A549 (cell line): ENCODE results near the gene ENHO. TPM values are rescaled to one million over a fixed set of nuclear protein-coding genes. Genes with fewer than 3 reads are reported as not detected.

Experiments
- ATAC-seq, 2 experiments: fragments of 200-7000 bp in 1 of 2; fragments of >200 bp in 1 of 2; cut with Nextera tagmentation in 1 of 2; cut with Tn5 transposase in 1 of 2; 3 replicates each; pipeline versions ENCODE4 v1.8.0 to v1.9.1; 2018 to 2020; ENCODE audit warnings: mild to moderate bottlenecking in 1 of 2, moderate library complexity in 1 of 2
- CTCF ChIA-PET: fragments of 300-600 bp; sonication (Branson Sonifier 250); formaldehyde crosslinking; extraction: SDS; loops from one replicate; lab custom pipeline; 2021; ENCODE audit warnings: antibody characterized with exemption, inconsistent platforms; lab: Yijun Ruan, JAX
- POLR2A ChIA-PET: fragments of 350-600 bp; formaldehyde crosslinking; extraction: SDS; loops from one replicate; lab custom pipeline; 2021; ENCODE audit warnings: antibody characterized with exemption, inconsistent platforms; lab: Yijun Ruan, JAX
- DNase-seq, 2 experiments: peaks; one replicate each; pipeline versions ENCODE4 v3.0.0 to v3.0.0-alpha.2; 2011 to 2016; ENCODE audit warnings: low read depth in 1 of 2, low spot score in 1 of 2
- FAIRE-seq: peaks from 2 replicates; lab custom pipeline; 2011; peaks lifted over from hg19 to GRCh38; lab: Jason Lieb, UNC
- H3K27ac ChIP-seq, 2 experiments: fragments of >200 bp; sonication (Bioruptor Twin); formaldehyde crosslinking; 3 replicates each; pipeline ENCODE4 v1.5.1; 2016 to 2017
- H3K4me1 ChIP-seq: fragments of >200 bp; sonication (Bioruptor Twin); formaldehyde crosslinking; 3 replicates; pipeline ENCODE4 v1.6.1; 2016
- H3K4me2 ChIP-seq: fragments of >200 bp; sonication (Bioruptor Twin); formaldehyde crosslinking; 3 replicates; pipeline ENCODE4 v1.6.1; 2016
- H3K4me3 ChIP-seq: fragments of >200 bp; sonication (Bioruptor Twin); formaldehyde crosslinking; 3 replicates; pipeline ENCODE4 v1.5.1; 2016
- H3K9me3 ChIP-seq: fragments of >200 bp; sonication (Bioruptor Twin); formaldehyde crosslinking; 3 replicates; pipeline ENCODE4 v1.6.1; 2016
- CBX2 ChIP-seq: fragments of 200-600 bp; sonication (generic); IDR thresholded peaks from 2 replicates; pipeline ENCODE4 v1.6.1; 2016; ENCODE audit warnings: low read depth, mild to moderate bottlenecking, borderline replicate concordance
- CBX8 ChIP-seq: fragments of 200-600 bp; sonication (generic); IDR thresholded peaks from 2 replicates; pipeline ENCODE4 v1.6.1; 2016
- EHF ChIP-seq: fragments of 250-450 bp; sonication (Bioruptor Pico); IDR thresholded peaks from 2 replicates; pipeline ENCODE4 v1.5.0; 2020; ENCODE audit warnings: mild to moderate bottlenecking
- EHMT2 ChIP-seq: fragments of 200-600 bp; sonication (generic); IDR thresholded peaks from 2 replicates; pipeline ENCODE4 v1.6.1; 2016; ENCODE audit warnings: antibody characterized with exemption, low read depth, mild to moderate bottlenecking, moderate library complexity
- EP300 ChIP-seq, 2 experiments: fragments of >200 bp; sonication (Bioruptor Twin); formaldehyde crosslinking; IDR thresholded peaks; 2 replicates in 1 of 2; 3 replicates in 1 of 2; pipeline ENCODE4 v1.6.1; 2016 to 2017
- FOSB ChIP-seq: fragments of 250-450 bp; sonication (Bioruptor Pico); IDR thresholded peaks from 2 replicates; pipeline ENCODE4 v1.5.0; 2020; ENCODE audit warnings: mild to moderate bottlenecking, moderate library complexity
- FOSL2 ChIP-seq, 2 experiments: fragments of 450-650 bp in 1 of 2; fragments of >200 bp in 1 of 2; sonication (Bioruptor Twin) in 1 of 2; formaldehyde crosslinking; IDR thresholded peaks; 2 replicates each; pipeline versions ENCODE4 v1.5.0 to v1.6.1; 2016 to 2020; ENCODE audit warnings: mild to moderate bottlenecking in 1 of 2, moderate library complexity in 1 of 2
- FOXS1 ChIP-seq: fragments of 250-450 bp; sonication (Bioruptor Pico); IDR thresholded peaks from 2 replicates; pipeline ENCODE4 v1.5.0; 2020; ENCODE audit warnings: mild to moderate bottlenecking, moderate library complexity
- HDAC2 ChIP-seq: fragments of 200-600 bp; sonication (generic); IDR thresholded peaks from 2 replicates; pipeline ENCODE4 v1.6.1; 2016
- HOXA7 ChIP-seq: fragments of 250-450 bp; sonication (Bioruptor Pico); IDR thresholded peaks from 2 replicates; pipeline ENCODE4 v1.5.0; 2020; ENCODE audit warnings: mild to moderate bottlenecking, moderate library complexity
- HOXB13 ChIP-seq: fragments of 250-450 bp; sonication (Bioruptor Pico); IDR thresholded peaks from 2 replicates; pipeline ENCODE4 v1.5.0; 2020; ENCODE audit warnings: low read depth, mild to moderate bottlenecking, moderate library complexity
- JUN ChIP-seq, 2 experiments: fragments of >200 bp; sonication (Bioruptor Twin); formaldehyde crosslinking; IDR thresholded peaks; 2 replicates in 1 of 2; 3 replicates in 1 of 2; pipeline ENCODE4 v1.6.1; 2016 to 2017
- JUNB ChIP-seq: fragments of >200 bp; sonication (Bioruptor Twin); formaldehyde crosslinking; IDR thresholded peaks from 2 replicates; pipeline ENCODE4 v1.6.1; 2016
- KDM1A ChIP-seq: fragments of 200-600 bp; sonication (generic); IDR thresholded peaks from 2 replicates; pipeline ENCODE4 v1.6.1; 2016; ENCODE audit warnings: low read depth, mild to moderate bottlenecking
- MAZ ChIP-seq: fragments of 150-350 bp; IDR thresholded peaks from 2 replicates; pipeline ENCODE4 v1.6.1; 2014; ENCODE audit warnings: antibody characterized with exemption, low read depth, low read length, borderline replicate concordance
- MYC ChIP-seq: IDR thresholded peaks from 2 replicates; pipeline ENCODE4 v1.6.1; 2012; ENCODE audit warnings: mild to moderate bottlenecking, inconsistent platforms, low read length, improper control_type of control experiment, borderline replicate concordance
- NR3C1 ChIP-seq: fragments of >200 bp; sonication (Bioruptor Twin); formaldehyde crosslinking; IDR thresholded peaks from 3 replicates; pipeline ENCODE4 v1.6.1; 2017
- POLR2AphosphoS2 ChIP-seq: conservative IDR thresholded peaks from 2 replicates; pipeline ENCODE4 v1.6.1; 2012; ENCODE audit warnings: low read length, improper control_type of control experiment, inconsistent platforms
- RARB ChIP-seq: fragments of 250-450 bp; sonication (Bioruptor Pico); IDR thresholded peaks from 2 replicates; pipeline ENCODE4 v1.8.0; 2021; ENCODE audit warnings: mild to moderate bottlenecking, moderate library complexity
- TFCP2L1 ChIP-seq: fragments of 250-450 bp; sonication (Bioruptor Pico); IDR thresholded peaks from 2 replicates; pipeline ENCODE4 v1.5.0; 2021; ENCODE audit warnings: mild to moderate bottlenecking
- ZC3H11A ChIP-seq: fragments of 450-650 bp; IDR thresholded peaks from 2 replicates; pipeline ENCODE4 v1.6.1; 2014; ENCODE audit warnings: antibody characterized with exemption, mild to moderate bottlenecking
- ZNF302 ChIP-seq: fragments of 250-450 bp; sonication (Bioruptor Pico); IDR thresholded peaks from 2 replicates; pipeline ENCODE4 v1.9.0; 2021; ENCODE audit warnings: inconsistent platforms, mild to moderate bottlenecking, moderate library complexity
- WGBS: methylation state at CpG from one replicate; pipeline ENCODE4 v1.1.6; 2017; ENCODE audit errors: missing lambda C conversion rate; 5-methylcytosine and 5-hydroxymethylcytosine counted together
- polyA plus RNA-seq, 4 experiments: library from polyadenylated mRNA; depleted of rRNA in 3 of 4; stranded (reverse); fragments of >200 nt; fragmentation: RNase III in 1 of 4; extraction: RNeasy Plus Mini Kit Qiagen cat#74134 plus additional on column Dnase treatment in 1 of 4; gene quantifications; 2 replicates in 3 of 4; 3 replicates in 1 of 4; pipeline ENCODE4 v1.2.3, GENCODE V29; 2011 to 2017
- TF ChIP-seq, protein P1 (sequence below): fragments of >200 bp; sonication (Bioruptor Twin); formaldehyde crosslinking; IDR thresholded peaks from 3 replicates; pipeline ENCODE4 v1.5.1; 2016
- TF ChIP-seq, protein P2 (sequence below): fragments of 150-350 bp; IDR thresholded peaks from 2 replicates; pipeline ENCODE4 v1.6.1; 2014; ENCODE audit warnings: low read depth, mild to moderate bottlenecking, low read length
- TF ChIP-seq, protein P3 (sequence below): IDR thresholded peaks from 2 replicates; pipeline ENCODE4 v1.6.1; 2012
- TF ChIP-seq, protein P4 (sequence below): fragments of >200 bp; sonication (Bioruptor Twin); formaldehyde crosslinking; IDR thresholded peaks from 3 replicates; pipeline ENCODE4 v1.6.1; 2016
- TF ChIP-seq, protein P5 (sequence below): IDR thresholded peaks from 2 replicates; pipeline ENCODE4 v1.6.1; 2012; ENCODE audit warnings: low read depth, borderline replicate concordance

ENHO gene
- polyA plus RNA-seq, 2 of the 4 experiments (the other 2 are of a cell fraction): 0.28 to 1.7 TPM

DNA sequence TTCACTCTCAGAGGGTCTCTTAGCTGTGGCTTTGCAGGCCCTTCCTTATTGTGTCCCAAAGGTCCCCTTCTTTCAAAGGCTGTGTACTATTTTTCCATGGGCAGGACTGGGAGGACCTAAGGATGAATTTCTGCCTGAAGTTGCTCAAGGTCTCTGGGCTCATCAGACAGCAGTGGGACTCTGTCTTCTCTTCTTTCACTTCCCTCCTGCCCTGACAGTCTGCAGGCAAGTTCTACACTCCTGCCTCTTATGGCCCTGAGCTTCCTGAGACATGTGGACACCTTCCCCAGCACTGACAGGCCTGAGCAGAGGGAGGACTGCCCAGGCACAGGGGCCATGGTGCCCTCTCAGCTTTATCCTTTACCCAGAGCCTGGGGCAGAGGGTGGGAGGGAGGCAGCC is 14.8 kb downstream of the ENHO start:
- no peak for ATAC-seq
- no peak for TF ChIP-seq TFCP2L1
- TF ChIP-seq CBX2: no peak
- no peak for TF ChIP-seq MYC
- no peak for TF ChIP-seq HOXA7 (CRISPR knock-in tag)
- TF ChIP-seq EHMT2: no peak
- TF ChIP-seq, protein P1, sequence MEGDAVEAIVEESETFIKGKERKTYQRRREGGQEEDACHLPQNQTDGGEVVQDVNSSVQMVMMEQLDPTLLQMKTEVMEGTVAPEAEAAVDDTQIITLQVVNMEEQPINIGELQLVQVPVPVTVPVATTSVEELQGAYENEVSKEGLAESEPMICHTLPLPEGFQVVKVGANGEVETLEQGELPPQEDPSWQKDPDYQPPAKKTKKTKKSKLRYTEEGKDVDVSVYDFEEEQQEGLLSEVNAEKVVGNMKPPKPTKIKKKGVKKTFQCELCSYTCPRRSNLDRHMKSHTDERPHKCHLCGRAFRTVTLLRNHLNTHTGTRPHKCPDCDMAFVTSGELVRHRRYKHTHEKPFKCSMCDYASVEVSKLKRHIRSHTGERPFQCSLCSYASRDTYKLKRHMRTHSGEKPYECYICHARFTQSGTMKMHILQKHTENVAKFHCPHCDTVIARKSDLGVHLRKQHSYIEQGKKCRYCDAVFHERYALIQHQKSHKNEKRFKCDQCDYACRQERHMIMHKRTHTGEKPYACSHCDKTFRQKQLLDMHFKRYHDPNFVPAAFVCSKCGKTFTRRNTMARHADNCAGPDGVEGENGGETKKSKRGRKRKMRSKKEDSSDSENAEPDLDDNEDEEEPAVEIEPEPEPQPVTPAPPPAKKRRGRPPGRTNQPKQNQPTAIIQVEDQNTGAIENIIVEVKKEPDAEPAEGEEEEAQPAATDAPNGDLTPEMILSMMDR: no peak
- no peak for TF ChIP-seq FOSL2 (IDR thresholded peaks at IDR 0.05)
- TF ChIP-seq FOSL2 (CRISPR knock-in tag; IDR thresholded peaks at IDR 0.05): no peak
- TF ChIP-seq HDAC2: no peak
- TF ChIP-seq, protein P2, sequence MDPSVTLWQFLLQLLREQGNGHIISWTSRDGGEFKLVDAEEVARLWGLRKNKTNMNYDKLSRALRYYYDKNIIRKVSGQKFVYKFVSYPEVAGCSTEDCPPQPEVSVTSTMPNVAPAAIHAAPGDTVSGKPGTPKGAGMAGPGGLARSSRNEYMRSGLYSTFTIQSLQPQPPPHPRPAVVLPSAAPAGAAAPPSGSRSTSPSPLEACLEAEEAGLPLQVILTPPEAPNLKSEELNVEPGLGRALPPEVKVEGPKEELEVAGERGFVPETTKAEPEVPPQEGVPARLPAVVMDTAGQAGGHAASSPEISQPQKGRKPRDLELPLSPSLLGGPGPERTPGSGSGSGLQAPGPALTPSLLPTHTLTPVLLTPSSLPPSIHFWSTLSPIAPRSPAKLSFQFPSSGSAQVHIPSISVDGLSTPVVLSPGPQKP: no peak
- no peak for TF ChIP-seq RARB (CRISPR knock-in tag)
- TF ChIP-seq, protein P3, sequence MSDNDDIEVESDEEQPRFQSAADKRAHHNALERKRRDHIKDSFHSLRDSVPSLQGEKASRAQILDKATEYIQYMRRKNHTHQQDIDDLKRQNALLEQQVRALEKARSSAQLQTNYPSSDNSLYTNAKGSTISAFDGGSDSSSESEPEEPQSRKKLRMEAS: no peak
- TF ChIP-seq JUNB: no peak
- no peak for TF ChIP-seq HOXB13 (CRISPR knock-in tag)
- no peak for TF ChIP-seq JUN (IDR thresholded peaks at IDR 0.05)
- TF ChIP-seq MAZ: no peak
- TF ChIP-seq, protein P4, sequence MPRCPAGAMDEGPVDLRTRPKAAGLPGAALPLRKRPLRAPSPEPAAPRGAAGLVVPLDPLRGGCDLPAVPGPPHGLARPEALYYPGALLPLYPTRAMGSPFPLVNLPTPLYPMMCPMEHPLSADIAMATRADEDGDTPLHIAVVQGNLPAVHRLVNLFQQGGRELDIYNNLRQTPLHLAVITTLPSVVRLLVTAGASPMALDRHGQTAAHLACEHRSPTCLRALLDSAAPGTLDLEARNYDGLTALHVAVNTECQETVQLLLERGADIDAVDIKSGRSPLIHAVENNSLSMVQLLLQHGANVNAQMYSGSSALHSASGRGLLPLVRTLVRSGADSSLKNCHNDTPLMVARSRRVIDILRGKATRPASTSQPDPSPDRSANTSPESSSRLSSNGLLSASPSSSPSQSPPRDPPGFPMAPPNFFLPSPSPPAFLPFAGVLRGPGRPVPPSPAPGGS: no peak
- TF ChIP-seq ZC3H11A: no peak
- H3K9me3 ChIP-seq: no peaks in the 10 kb centered on the region
- H3K4me2 ChIP-seq: no peak overlapping the region
- H3K27ac ChIP-seq: no peak overlapping the region
- ChIA-PET POLR2A (no interaction called here), CTCF (interaction anchor here (0.6 to 3.3 kb wide), 6 partner anchors 10 to 175 kb away, joined by 3 to 13 read pairs (median 6); no protein-coding TSS in a partner anchor)
- no peak for FAIRE-seq
- H3K4me1 ChIP-seq: peaks cover 4% of the 10 kb centered on the region; the same call in 1 of the 3 replicates
- no peak overlapping the region for H3K4me3 ChIP-seq
- DNase-seq: no peak

DNA sequence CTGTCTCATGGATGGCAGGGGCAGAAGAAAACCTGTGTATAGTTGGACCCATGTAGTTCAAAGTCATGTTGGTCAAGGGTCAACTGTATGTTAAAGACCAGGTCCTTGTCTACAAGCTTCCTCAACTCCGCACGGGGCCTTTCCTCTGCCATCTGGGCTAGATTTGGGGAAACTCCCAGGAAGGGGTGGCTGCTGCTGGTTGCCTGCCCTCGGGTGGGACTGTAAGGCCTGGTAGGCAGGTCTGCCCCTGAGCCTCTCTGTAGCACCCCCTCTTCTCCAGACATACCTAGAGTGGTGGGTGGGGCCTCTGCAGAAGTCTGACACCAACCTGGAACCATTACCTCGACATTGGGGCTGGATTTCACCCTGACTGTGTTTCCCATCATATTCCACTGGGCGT is 15.2 kb downstream of the ENHO start:
- no peak for DNase-seq
- H3K4me2 ChIP-seq: no peak overlapping the region
- TF ChIP-seq, protein P2: no peak
- TF ChIP-seq, all 56 proteins: peak for 0
- 52% methylated on average over 5 of the region's 5 CpGs for WGBS
- Histone ChIP-seq H3K9me3 (no peaks in the 10 kb centered on the region), H3K4me3 (no peak overlapping the region), H3K27ac (no peak overlapping the region), H3K4me1 (peaks cover 6% of the 10 kb centered on the region; the same call in 1 of the 3 replicates)
- ChIA-PET POLR2A (no interaction called here), CTCF (interaction anchor here (1.1 to 3.3 kb wide), 7 partner anchors 31 to 175 kb away, joined by 3 to 13 read pairs (median 3); no protein-coding TSS in a partner anchor)
- no peak for FAIRE-seq
- ATAC-seq: no peak

DNA sequence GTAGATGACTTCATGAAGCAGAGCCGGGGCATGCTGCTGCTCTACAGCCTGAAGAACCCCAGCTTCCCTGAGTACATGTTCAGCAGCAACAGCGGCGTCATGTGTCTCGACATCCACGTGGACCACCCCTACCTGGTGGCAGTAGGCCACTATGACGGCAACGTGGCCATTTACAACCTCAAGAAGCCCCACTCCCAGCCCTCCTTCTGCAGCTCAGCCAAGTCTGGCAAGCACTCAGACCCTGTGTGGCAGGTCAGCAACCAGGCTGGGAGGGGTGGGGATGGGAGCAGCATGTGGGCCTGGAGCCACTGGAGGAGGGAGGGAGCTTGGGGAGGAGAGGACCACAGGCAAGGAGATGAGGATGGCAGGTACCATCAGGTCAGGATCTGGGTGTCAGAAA is 16.2 kb downstream of the ENHO start:
- no peaks in the 10 kb centered on the region for H3K9me3 ChIP-seq
- no peak for DNase-seq
- H3K4me2 ChIP-seq: no peak overlapping the region
- no peak for ATAC-seq
- no peak for FAIRE-seq
- ChIA-PET POLR2A (no interaction called here), CTCF (interaction anchor here (1.1 to 3.3 kb wide), 14 partner anchors 8 to 174 kb away, joined by 3 to 13 read pairs (median 4); no protein-coding TSS in a partner anchor)
- WGBS: 60% methylated on average over 7 of the region's 7 CpGs
- H3K4me1 ChIP-seq: peaks cover 6% of the 10 kb centered on the region; the same call in 1 of the 3 replicates
- no peak overlapping the region for H3K27ac ChIP-seq
- no peak overlapping the region for H3K4me3 ChIP-seq
- no peak for TF ChIP-seq POLR2AphosphoS2
- no peak for TF ChIP-seq HDAC2
- no peak for TF ChIP-seq CBX8
- TF ChIP-seq, protein P2: no peak
- TF ChIP-seq, protein P5, sequence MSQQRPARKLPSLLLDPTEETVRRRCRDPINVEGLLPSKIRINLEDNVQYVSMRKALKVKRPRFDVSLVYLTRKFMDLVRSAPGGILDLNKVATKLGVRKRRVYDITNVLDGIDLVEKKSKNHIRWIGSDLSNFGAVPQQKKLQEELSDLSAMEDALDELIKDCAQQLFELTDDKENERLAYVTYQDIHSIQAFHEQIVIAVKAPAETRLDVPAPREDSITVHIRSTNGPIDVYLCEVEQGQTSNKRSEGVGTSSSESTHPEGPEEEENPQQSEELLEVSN: no peak
- TF ChIP-seq FOSB (CRISPR knock-in tag): no peak
- no peak for TF ChIP-seq ZNF302
- TF ChIP-seq NR3C1: no peak
- TF ChIP-seq EP300 (IDR thresholded peaks at IDR 0.05): no peak
- no peak for TF ChIP-seq FOXS1 (CRISPR knock-in tag)
- no peak for TF ChIP-seq KDM1A
- TF ChIP-seq EHF (CRISPR knock-in tag): no peak
- no peak for TF ChIP-seq FOSL2 (IDR thresholded peaks at IDR 0.05)
- TF ChIP-seq FOSL2 (CRISPR knock-in tag; IDR thresholded peaks at IDR 0.05): no peak
- TF ChIP-seq ZC3H11A: no peak
